ENCODE results near the gene NEU4. TPM values are rescaled to one million over a fixed set of nuclear protein-coding genes. Genes with fewer than 3 reads are reported as not detected.
"Not testable (repeated sequence)": the region's sequence is repeated elsewhere in the genome, so short reads cannot be mapped to it uniquely, and the experiment has no call there.

NEU4 gene
- polyA plus RNA-seq, 1 experiment: not detected

GRCh38 chr2:241798631-241799521, 10.1 kb upstream of the NEU4 start:
- no peak for DNase-seq (ENCODE audit: low read depth)
- POLR2A ChIA-PET: no interaction called here
- TF ChIP-seq CTCF (IDR thresholded peaks at IDR 0.05; ENCODE audit: insufficient read depth, low read depth, low read length): no peak

GRCh38 chr2:241799522-241800197, 9.3 kb upstream of the NEU4 start:
- Histone ChIP-seq H3K27me3 (ENCODE audit: control insufficient read depth, insufficient read depth, low read length) (peaks cover 14% of the 10 kb centered on the region), H3K4me3 (ENCODE audit: low read depth, low read length) (no peak overlapping the region), H3K36me3 (ENCODE audit: control insufficient read depth, insufficient read depth, low read length) (no peaks in the 10 kb centered on the region)
- CTCF ChIA-PET: no interaction called here
- POLR2A ChIA-PET: no interaction called here
- DNase-seq (ENCODE audit: low read depth): no peak
- TF ChIP-seq CTCF (IDR thresholded peaks at IDR 0.05; ENCODE audit: insufficient read depth, low read depth, low read length): no peak

More at GRCh38 chr2:241798631-241799521, 10.1 kb upstream of the NEU4 start:
- no peaks in the 10 kb centered on the region for H3K36me3 ChIP-seq (ENCODE audit: control insufficient read depth, insufficient read depth, low read length)
- H3K27me3 ChIP-seq (ENCODE audit: control insufficient read depth, insufficient read depth, low read length): peaks cover 10% of the 10 kb centered on the region
- CTCF ChIA-PET: no interaction called here
- no peak overlapping the region for H3K4me3 ChIP-seq (ENCODE audit: low read depth, low read length)

GRCh38 chr2:241800198-241800903, 8.6 kb upstream of the NEU4 start:
- DNase-seq (ENCODE audit: low read depth); POLR2A ChIA-PET; H3K36me3 ChIP-seq (ENCODE audit: control insufficient read depth, insufficient read depth, low read length); CTCF ChIA-PET; H3K4me3 ChIP-seq (ENCODE audit: low read depth, low read length): not testable (repeated sequence)
- peaks cover 14% of the 10 kb centered on the region for H3K27me3 ChIP-seq (ENCODE audit: control insufficient read depth, insufficient read depth, low read length)

GRCh38 chr2:241801611-241802420, 7.2 kb upstream of the NEU4 start:
- H3K36me3 ChIP-seq (ENCODE audit: control insufficient read depth, insufficient read depth, low read length): no peaks in the 10 kb centered on the region
- ChIA-PET CTCF (no interaction called here), POLR2A (no interaction called here)
- peaks cover 11% of the 10 kb centered on the region for H3K27me3 ChIP-seq (ENCODE audit: control insufficient read depth, insufficient read depth, low read length)
- no peak for DNase-seq (ENCODE audit: low read depth)
- no peak overlapping the region for H3K4me3 ChIP-seq (ENCODE audit: low read depth, low read length)
- TF ChIP-seq CTCF (IDR thresholded peaks at IDR 0.05; ENCODE audit: insufficient read depth, low read depth, low read length): no peak

GRCh38 chr2:241802421-241803318, 6.3 kb upstream of the NEU4 start:
- no peak overlapping the region for H3K4me3 ChIP-seq (ENCODE audit: low read depth, low read length)
- H3K27me3 ChIP-seq (ENCODE audit: control insufficient read depth, insufficient read depth, low read length): peaks cover 11% of the 10 kb centered on the region
- no peak for DNase-seq (ENCODE audit: low read depth)
- ChIA-PET POLR2A (no interaction called here), CTCF (no interaction called here)
- TF ChIP-seq CTCF (IDR thresholded peaks at IDR 0.05; ENCODE audit: insufficient read depth, low read depth, low read length): no peak
- no peaks in the 10 kb centered on the region for H3K36me3 ChIP-seq (ENCODE audit: control insufficient read depth, insufficient read depth, low read length)
